ENCODE results near the gene RIN1. TPM values are rescaled to one million over a fixed set of nuclear protein-coding genes. Genes with fewer than 3 reads are reported as not detected.

Gene RIN1
- total RNA-seq, 1 donor from 2014 or later, result 4.3 TPM

- Mint-ChIP-seq H3K4me1 (peaks cover 28% of the 10 kb centered on the region), H3K36me3 (ENCODE audit: low read depth) (no peaks in the 10 kb centered on the region), H3K27me3 (ENCODE audit: low read depth) (no peaks in the 10 kb centered on the region), H3K9me3 (no peaks in the 10 kb centered on the region), H3K27ac (ENCODE audit: unreplicated experiment) (no peak overlapping the region), H3K4me3 (no peak overlapping the region)
- no peak for TF ChIP-seq CTCF (conservative IDR thresholded peaks at IDR 0.05)
- DNase-seq (ENCODE audit: low read depth, low spot score), result no peak
Measured at GRCh38 chr11:66329165-66329673, 7.0 kb downstream of the RIN1 start.

GRCh38 chr11:66328302-66329144 is 7.7 kb downstream of the RIN1 start:
- Mint-ChIP-seq H3K27ac (ENCODE audit: unreplicated experiment) (no peak overlapping the region), H3K4me3 (peak overlapping the region; percentile 68)

GRCh38 chr11:66328031-66328301 is 8.3 kb downstream of the RIN1 start:
- H3K4me1 Mint-ChIP-seq, result peaks cover 41% of the 10 kb centered on the region
- H3K27me3 Mint-ChIP-seq (ENCODE audit: low read depth), result no peaks in the 10 kb centered on the region
- H3K9me3 Mint-ChIP-seq, result peaks cover 8% of the 10 kb centered on the region
- H3K4me3 Mint-ChIP-seq, result no peak overlapping the region
- H3K27ac Mint-ChIP-seq (ENCODE audit: unreplicated experiment), result no peak overlapping the region
- H3K36me3 Mint-ChIP-seq (ENCODE audit: low read depth), result no peaks in the 10 kb centered on the region
- no peak for TF ChIP-seq CTCF (conservative IDR thresholded peaks at IDR 0.05)
- DNase-seq (ENCODE audit: low read depth, low spot score), result no peak

More at GRCh38 chr11:66328302-66329144, 7.7 kb downstream of the RIN1 start:
- peak; percentile 80 for DNase-seq (ENCODE audit: low read depth, low spot score)
- Mint-ChIP-seq H3K27me3 (ENCODE audit: low read depth) (no peaks in the 10 kb centered on the region), H3K9me3 (peaks cover 2% of the 10 kb centered on the region), H3K36me3 (ENCODE audit: low read depth) (no peaks in the 10 kb centered on the region), H3K4me1 (peaks cover 35% of the 10 kb centered on the region)
- TF ChIP-seq CTCF (conservative IDR thresholded peaks at IDR 0.05), result peak; percentile 96

- peaks cover 46% of the 10 kb centered on the region for H3K4me1 Mint-ChIP-seq
- H3K27ac Mint-ChIP-seq (ENCODE audit: unreplicated experiment), result peak overlapping the region; percentile 59
- peaks cover 8% of the 10 kb centered on the region for H3K9me3 Mint-ChIP-seq
- no peaks in the 10 kb centered on the region for H3K27me3 Mint-ChIP-seq (ENCODE audit: low read depth)
- H3K36me3 Mint-ChIP-seq (ENCODE audit: low read depth), result no peaks in the 10 kb centered on the region
- TF ChIP-seq CTCF (conservative IDR thresholded peaks at IDR 0.05), result no peak
- peak overlapping the region; percentile 0 for H3K4me3 Mint-ChIP-seq
- no peak for DNase-seq (ENCODE audit: low read depth, low spot score)
Measured at GRCh38 chr11:66327171-66328030, 8.8 kb downstream of the RIN1 start.

GRCh38 chr11:66326261-66327111 is 9.7 kb downstream of the RIN1 start:
- no peak for TF ChIP-seq CTCF (conservative IDR thresholded peaks at IDR 0.05)
- peaks cover 49% of the 10 kb centered on the region for H3K4me1 Mint-ChIP-seq
- no peaks in the 10 kb centered on the region for H3K36me3 Mint-ChIP-seq (ENCODE audit: low read depth)
- peak overlapping the region; percentile 39 for H3K27ac Mint-ChIP-seq (ENCODE audit: unreplicated experiment)
- no peak for DNase-seq (ENCODE audit: low read depth, low spot score)
- H3K9me3 Mint-ChIP-seq, result peaks cover 8% of the 10 kb centered on the region
- no peaks in the 10 kb centered on the region for H3K27me3 Mint-ChIP-seq (ENCODE audit: low read depth)
- H3K4me3 Mint-ChIP-seq, result peak overlapping the region; percentile 27
